ENCODE measurements around the gene SLC30A2. TPM values are rescaled to one million over a fixed set of nuclear protein-coding genes. Genes with fewer than 3 reads are reported as not detected.

Gene SLC30A2
- total RNA-seq, 2 donors from 2014 or later = 0.22 to 0.63 TPM

GRCh38 chr1:26009796-26010447 lies 36.0 kb downstream of the SLC30A2 start:
- Histone ChIP-seq H3K9me3 (no peaks in the 10 kb centered on the region), H3K27me3 (no peaks in the 10 kb centered on the region), H3K4me1 (peaks cover 0 to 5% of the 10 kb centered on the region in 2 donors), H3K4me3 (no peak overlapping the region), H3K27ac (no peak overlapping the region), H3K36me3 (no peaks in the 10 kb centered on the region)
- TF ChIP-seq CTCF (IDR thresholded peaks at IDR 0.05) = no peak
- no peak for DNase-seq (ENCODE audit: low spot score)

- H3K4me3 ChIP-seq = no peak overlapping the region
- H3K27ac ChIP-seq = no peak overlapping the region
- no peak for TF ChIP-seq CTCF (IDR thresholded peaks at IDR 0.05)
- no peaks in the 10 kb centered on the region for H3K36me3 ChIP-seq
- no peaks in the 10 kb centered on the region for H3K9me3 ChIP-seq
- no peak for DNase-seq (ENCODE audit: low spot score)
- no peaks in the 10 kb centered on the region for H3K27me3 ChIP-seq
- peaks cover 0 to 5% of the 10 kb centered on the region in 2 donors for H3K4me1 ChIP-seq
Observed at GRCh38 chr1:26006710-26007109, 39.2 kb downstream of the SLC30A2 start.

GRCh38 chr1:26005434-26006105 lies 40.3 kb downstream of the SLC30A2 start:
- no peak for DNase-seq (ENCODE audit: low spot score)
- no peak for TF ChIP-seq CTCF (IDR thresholded peaks at IDR 0.05)
- H3K27me3 ChIP-seq = no peaks in the 10 kb centered on the region
- H3K36me3 ChIP-seq = no peaks in the 10 kb centered on the region
- H3K4me1 ChIP-seq = peaks cover 0 to 5% of the 10 kb centered on the region in 2 donors
- H3K27ac ChIP-seq = no peak overlapping the region
- no peaks in the 10 kb centered on the region for H3K9me3 ChIP-seq
- H3K4me3 ChIP-seq = no peak overlapping the region

GRCh38 chr1:26003756-26004155 lies 42.2 kb downstream of the SLC30A2 start:
- no peaks in the 10 kb centered on the region for H3K9me3 ChIP-seq
- no peak overlapping the region for H3K27ac ChIP-seq
- H3K4me3 ChIP-seq = no peak overlapping the region
- H3K36me3 ChIP-seq = no peaks in the 10 kb centered on the region
- no peak for TF ChIP-seq CTCF (IDR thresholded peaks at IDR 0.05)
- no peaks in the 10 kb centered on the region for H3K27me3 ChIP-seq
- H3K4me1 ChIP-seq = peaks cover 0 to 6% of the 10 kb centered on the region in 2 donors
- no peak for DNase-seq (ENCODE audit: low spot score)

- no peak for TF ChIP-seq CTCF (IDR thresholded peaks at IDR 0.05)
- Histone ChIP-seq H3K9me3 (no peaks in the 10 kb centered on the region), H3K4me3 (no peak overlapping the region), H3K4me1 (peaks cover 0 to 11% of the 10 kb centered on the region in 2 donors), H3K27ac (no peak overlapping the region), H3K27me3 (no peaks in the 10 kb centered on the region), H3K36me3 (no peaks in the 10 kb centered on the region)
- DNase-seq (ENCODE audit: low spot score) = no peak
Observed at GRCh38 chr1:26003262-26003661, 42.7 kb downstream of the SLC30A2 start.
